Hindlimb muscle (tissue), 1 donor: Measurements from ENCODE around the gene TANGO2. TPM values are rescaled to one million over a fixed set of nuclear protein-coding genes. Genes with fewer than 3 reads are reported as not detected.

Experiments used
- DNase-seq: peaks from one replicate; pipeline ENCODE4 v3.0.0-alpha.2; 2013
- polyA plus RNA-seq: library from polyadenylated mRNA; unstranded; fragments of 120-200 nt; gene quantifications from one replicate; pipeline ENCODE4 v1.2.1, GENCODE V29; 2013; ENCODE audit not compliant: insufficient read length

Gene TANGO2
- polyA plus RNA-seq, 1 donor, result 12.6 TPM

DNA sequence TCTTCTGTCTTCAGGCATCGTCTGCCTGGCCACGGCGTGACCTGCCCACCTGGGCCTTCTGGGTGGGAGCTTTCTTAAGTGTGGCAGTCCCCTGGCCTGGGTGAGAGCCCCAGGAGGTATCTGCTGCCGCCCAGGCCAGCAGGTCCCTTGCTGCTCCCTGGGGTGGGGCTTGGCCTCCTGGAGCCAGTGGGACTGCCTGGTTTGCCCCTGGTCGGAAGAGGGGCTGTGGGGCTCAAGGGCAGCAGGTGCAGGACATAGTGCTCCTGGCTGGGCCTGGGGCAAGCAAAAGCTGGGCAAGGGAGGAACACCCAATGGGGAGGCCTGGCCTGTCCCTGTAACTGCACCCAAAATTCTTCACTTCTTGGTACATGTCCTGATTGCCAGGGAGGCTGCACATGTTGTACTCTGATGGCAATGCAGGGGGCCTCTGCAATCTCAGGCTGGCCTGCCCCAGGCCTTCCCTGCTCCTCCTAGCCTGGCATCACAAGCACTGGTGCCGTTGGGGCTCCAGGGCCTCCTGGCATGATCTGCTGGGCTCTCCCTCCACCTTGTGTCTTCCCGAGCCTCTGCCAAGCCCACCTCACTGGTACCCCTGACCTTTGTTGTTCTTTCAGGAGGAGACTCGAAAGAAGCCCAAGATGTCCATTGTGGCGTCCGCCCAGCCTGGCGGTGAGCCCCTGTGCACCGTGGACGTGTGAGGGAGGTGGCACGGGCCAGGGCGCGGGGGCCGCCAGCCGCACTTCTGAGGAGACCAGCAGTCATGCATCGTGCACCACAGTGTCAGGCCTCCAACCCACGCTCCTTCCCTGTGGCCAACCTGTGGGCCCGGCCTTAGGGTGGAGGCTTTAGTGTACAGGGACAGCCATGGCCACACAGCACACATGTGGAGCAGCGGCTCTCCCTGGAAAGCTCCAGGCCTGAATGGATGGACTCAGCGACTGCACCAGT is 88.8 kb downstream of the TANGO2 start:
- no peak for DNase-seq

DNA sequence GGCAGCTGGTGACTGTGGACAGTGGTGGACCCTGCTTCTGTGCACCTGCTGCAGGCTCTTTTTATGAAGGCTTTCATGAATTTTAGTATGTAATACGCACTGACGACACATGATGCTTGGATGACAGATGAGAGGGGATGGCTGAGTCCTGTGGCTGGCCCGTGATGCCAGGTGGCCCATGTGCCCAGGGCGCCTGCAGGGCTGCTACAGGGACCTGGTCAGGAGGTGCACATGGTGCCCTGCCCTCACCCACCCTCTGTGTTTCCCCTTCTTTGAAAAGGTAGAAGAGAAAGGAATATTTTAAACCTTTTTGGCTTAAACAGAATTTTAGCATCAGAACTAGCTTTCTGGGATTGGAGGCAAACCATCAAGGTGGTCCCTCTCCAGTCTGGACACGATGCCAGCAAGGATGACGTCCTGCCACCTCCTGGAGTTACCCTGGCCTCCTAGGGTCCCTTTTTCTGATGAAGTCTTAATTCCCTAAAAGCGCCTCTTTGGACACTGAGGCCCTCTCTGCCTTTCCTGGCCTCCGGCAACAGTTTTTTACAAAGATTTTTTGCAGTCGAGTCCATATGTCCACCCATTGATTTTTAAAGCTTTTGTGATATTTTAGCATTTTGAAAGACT is 89.6 kb downstream of the TANGO2 start:
- no peak for DNase-seq

DNA sequence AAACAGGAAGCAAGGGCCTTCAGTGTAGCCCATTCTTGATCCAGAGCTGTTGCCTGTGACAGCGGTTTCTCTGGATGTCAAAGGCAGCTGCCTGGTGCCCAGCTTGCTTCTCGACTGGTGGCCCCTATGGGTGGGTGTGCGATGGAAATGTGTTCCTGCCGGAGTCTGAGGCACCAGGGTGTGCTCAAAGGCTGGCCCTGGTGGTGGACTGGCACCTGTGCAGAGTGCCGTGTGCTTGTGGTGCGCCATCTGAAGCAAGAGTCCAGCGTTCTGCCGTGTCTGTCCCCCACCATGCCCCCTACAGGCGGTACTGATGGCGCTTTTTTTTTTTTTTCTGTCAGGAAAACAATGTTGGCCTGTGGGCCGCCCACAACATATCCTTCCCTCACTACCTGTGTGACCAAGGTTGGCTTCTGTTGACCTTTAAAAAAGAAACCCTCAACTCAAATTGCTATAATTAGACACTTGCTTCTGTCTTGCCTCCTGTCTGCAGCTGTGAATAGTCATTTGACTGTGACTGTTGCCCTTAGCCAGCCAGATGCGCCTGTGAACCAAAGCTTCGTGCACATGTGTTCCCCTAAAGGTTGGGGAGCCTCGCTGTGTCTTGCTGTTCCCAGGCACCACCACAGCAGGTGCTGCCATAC is 90.3 kb downstream of the TANGO2 start:
- DNase-seq, result no peak

DNA sequence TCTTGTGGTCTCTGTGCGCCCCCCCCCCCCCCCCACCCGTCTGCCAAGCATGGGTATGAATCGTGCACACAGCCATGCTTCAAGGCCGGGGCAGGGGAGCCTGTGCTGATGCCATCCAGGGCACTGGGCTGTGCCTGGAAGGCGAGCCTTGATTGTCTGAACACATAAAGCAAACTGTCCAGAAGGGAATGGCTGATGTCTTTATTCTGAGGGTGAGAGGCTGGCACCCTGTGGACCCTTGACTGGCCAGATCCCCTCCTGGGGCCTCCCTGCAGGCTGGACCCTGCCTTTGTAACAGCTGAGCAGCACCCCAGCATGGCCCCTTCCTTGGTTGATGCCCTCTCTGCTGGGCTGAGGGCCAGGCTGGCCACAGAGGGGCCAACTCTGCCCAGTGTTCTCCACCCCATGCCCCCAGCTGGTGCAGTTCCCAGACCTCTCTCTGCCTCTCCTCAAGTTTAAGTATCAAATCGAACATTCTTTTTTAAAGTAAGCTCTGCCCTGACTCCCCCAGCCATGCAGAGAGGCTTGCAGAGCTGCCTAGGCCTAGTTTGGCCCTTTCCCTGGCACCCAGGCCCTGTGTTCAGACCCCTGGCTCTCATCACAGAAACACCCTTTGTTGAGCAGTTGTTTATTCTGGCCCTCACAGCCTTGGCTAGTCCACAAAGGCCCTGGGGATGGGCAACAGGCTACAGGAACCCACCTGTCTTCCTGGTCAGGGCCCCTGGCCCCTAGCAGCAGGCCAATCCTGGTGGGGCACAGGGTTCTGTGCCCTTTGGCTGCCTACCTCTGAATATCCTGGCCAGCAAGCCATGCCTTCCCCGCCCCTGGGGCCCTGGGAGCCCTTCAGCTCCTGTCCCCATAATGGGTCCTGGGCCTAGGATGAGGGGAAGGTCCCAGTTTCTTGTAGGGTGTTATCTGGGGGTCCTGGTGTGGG is 91.0 kb downstream of the TANGO2 start:
- DNase-seq, result no peak

DNA sequence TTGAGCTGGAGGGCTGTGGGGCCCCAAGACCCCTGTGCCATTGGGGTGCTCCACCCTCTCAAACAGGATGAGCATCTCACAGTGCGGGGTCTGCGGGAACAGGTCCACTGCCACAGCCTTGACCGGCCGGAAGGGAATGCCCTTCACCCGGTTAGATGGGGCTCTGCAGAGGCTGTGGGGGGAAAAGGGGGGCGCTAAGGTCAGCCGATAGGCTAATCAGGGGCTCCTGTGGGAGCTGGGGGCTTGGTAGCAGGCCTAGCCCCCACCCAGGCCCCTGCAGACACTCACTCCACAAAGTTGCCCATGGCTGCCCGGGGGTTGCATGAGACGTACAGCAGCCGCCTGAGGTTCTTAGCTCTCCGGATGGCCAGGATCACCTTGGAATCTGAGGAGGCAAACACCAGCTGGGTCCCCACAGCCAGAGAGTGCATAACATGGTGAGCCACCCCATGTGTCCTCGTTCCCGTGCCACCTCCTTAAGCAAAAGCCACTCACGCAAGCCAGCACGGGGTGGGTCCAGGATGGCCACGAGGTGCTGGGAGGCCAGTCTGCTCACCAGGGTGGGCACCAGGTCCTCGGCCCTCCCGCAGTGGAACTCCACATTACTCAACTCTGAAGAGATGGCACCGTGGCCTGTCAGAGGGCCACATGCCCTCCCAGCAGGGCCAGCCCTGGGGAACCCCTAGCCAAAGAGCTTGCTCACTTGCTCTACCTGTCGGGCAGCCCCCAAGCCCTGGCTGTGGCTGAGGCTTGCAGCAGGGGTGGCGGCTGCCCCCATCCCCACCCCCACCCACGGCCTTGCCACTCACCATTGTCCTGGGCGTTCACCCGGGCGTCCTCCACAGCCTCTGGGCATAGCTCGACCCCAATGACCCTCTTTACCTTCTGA is 92.0 kb downstream of the TANGO2 start:
- no peak for DNase-seq

DNA sequence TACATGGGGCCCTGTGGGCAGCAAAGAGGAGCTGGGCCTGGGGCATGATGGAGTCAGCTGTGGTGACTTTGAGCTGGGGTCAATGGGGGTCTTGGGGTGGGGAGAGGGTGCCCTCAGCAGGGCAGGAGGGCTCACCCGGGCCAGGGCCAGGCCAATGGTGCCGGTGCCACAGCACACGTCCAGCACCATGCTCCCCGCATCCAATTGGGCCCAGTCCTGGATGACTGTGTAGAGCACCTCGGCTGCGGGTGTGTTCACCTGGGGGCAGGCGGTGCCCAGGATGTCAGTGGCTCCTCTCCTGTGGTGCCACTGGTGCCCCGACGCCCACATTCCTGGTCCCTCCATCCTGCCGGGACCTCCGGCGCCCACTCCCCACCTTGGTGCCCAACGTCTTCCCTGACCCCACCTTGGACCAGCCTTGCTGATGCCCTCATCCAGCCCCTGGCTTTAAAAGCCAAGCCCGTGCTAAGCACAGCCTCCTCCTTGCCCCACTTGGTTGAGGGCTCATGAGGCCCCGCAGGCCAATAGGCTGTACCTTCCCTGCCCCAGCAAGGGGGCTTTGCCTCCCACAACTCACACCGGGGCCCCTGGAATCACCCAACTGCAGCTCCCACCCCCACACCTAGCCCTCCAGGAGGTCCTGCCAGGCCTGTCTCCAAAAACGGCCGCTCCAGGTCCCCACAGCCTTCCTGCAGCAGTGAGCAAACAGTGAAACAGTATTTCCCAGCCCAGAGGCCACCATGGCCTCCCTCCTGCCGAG is 92.8 kb downstream of the TANGO2 start:
- DNase-seq, result no peak

DNA sequence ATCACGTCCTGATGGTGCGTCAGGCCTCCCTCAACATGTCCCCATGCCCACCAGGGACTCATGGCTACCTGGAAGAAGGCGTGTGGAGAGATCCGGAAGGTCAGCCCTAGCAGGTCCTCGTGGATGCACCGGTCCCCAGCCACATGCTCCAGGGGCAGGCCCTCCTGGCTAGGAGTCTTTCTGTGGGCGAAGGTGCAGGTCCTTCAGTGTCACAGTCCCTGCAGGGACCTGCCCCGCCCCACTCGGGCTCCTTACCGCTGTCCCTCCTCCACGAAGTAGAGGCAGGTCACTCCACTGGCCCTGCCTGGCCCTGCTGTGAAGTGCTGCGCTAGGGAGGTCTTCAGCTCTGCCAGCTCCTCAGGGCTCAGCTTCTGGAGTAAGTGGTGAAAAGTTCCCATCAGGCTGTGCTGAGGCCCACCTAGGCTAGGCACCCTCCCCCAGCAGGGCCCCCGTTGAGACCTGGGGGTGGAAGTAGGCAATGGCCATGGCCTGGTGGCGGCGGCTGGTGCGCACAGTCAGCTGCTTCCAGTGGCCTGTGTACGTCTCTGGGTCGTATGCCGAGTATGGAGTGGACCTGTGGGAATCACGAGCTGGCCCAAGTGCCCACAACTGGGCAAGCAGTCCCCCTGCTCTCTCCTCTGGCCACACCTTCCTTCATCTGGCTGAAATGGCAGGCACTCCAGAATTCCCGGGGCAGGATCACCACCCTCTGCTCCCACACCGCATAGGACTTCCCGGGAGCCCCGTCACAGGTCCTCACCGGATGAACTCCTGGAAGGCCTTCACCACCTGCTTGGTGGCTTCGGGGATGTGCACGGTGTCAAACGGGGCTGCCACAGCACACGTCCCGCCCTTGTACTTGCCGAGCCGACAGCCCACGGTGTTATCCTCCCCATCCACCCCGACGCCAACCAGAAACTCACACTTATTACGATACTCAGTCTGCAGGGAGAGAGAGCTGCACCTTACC is 93.9 kb downstream of the TANGO2 start:
- no peak for DNase-seq

DNA sequence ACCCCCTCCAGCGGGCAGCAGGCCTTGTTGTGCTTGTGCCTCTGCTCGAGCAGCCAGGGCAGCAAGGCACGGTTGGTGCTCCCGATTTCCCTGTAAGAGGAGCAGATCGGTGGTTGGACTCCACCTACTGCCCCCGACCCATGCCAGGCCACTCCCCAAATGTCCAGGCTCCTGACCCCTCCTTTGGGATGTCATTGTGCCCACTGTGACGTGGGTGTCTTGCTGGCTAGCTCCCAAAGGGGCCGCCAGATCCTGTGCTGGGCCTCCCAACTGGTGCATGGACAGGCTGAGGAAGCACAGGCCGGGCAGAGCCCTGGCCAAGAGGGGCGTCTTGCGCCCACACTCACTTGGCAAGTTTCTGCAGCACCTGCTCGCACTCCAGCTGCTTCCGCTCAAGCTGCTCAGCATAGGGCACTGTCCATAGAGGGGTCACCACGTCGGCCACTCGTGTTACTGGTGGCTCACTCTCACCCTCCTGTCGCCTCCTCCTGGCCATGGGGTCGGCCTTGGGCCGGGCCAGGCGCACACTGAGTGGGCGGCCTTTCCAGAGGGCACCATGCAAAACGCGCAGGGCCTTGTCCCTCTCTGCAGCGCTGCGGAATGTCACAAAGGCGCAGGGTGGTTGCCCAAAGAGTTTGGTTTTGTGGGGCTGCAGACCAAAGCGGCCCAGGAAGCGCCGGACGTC is 94.9 kb downstream of the TANGO2 start, which contains the start of gene RANBP1:
RANBP1 (plus strand) TSS at position 414 of the 685 bp plus-strand sequence; CDS start at position 495, 81 bp downstream.
- no peak for DNase-seq

DNA sequence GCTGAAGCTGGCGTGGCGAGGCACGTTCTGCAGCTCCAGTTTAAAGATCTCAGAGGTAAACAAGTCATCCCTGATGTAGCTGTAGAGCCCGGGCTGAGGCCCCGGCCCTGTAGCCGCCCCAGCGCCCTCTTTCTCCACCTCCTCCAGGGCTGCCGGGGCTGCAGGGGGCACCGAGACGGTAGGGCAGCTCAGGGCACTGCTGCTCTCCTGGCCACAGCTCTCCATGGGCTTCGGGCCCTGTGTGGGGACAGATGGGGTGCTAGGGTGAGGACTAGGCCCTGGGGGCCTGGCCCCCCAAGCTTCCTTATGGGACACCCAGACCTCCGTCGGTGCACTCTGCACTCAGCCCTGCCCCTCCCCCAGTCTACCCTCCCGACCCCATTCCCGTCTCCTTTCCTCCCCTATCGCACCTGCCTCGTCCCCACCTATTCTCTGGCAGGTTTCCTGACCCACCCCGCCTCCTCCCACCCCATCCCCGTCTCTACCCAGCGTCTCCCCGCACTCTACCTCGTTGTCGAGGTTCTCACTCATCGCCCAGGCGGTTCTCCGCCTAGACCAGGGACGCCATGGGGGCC is 95.6 kb downstream of the TANGO2 start:
- no peak for DNase-seq

Other genes with a start within 250 kb of the TANGO2 start
- 4.3 TPM for gene GNB1L, start 166.2 kb upstream of the TANGO2 start, polyA plus RNA-seq
- 16.7 TPM for gene RTL10, start 166.2 kb upstream of the TANGO2 start, polyA plus RNA-seq
- gene COMT, start 79.3 kb upstream of the TANGO2 start, polyA plus RNA-seq, result 99.6 TPM
- 22.9 TPM for gene TXNRD2, start 79.3 kb upstream of the TANGO2 start, polyA plus RNA-seq
- 134 TPM for gene ARVCF, start 4.3 kb upstream of the TANGO2 start, polyA plus RNA-seq
- gene DGCR8, start 59.1 kb downstream of the TANGO2 start, polyA plus RNA-seq, result 45.3 TPM
- 98.6 TPM for gene RANBP1, start 95.0 kb downstream of the TANGO2 start, polyA plus RNA-seq
- gene TRMT2A, start 96.1 kb downstream of the TANGO2 start, polyA plus RNA-seq, result 50.7 TPM
- gene ZDHHC8, start 110.7 kb downstream of the TANGO2 start, polyA plus RNA-seq, result 48.7 TPM
- gene CCDC188, start 129.9 kb downstream of the TANGO2 start, polyA plus RNA-seq, result 1.8 TPM
- gene RTN4R, start 247.2 kb downstream of the TANGO2 start, polyA plus RNA-seq, result 25.1 TPM